Stimulated activated CD8-positive, alpha-beta memory T cell treated with anti-CD3 and anti-CD28 coated beads, Interleukin-12 subunit alpha, Interleukin-12 subunit beta, amount 100 ng/mL, for 24 hours (primary cell): ENCODE results near the gene ANKH.

Source experiments
- DNase-seq: peaks from one replicate; pipeline ENCODE4 v3.0.0-alpha.2; 2020; ENCODE audit errors: extremely low read depth

ANKH gene

DNA sequence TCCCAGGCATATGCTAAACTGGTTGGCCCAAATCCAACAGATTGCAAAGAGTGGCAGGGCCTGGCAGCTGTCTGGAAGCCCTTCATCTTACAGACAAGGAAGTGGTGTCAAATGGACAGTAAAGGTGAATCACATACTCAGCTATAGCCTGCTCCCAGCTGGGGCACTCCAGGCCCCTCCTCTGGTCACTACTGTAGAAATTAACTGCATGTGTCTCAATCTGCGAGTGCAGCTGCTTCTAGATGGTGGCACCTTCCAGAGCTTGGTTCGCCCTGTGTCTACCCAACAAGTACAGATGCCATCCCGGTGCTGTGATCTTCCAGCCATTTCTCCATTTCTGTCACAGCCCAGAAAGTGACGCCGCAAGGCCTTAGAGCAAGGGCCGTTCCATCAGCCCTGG lies 156.9 kb downstream of the ANKH start:
- no peak for DNase-seq

DNA sequence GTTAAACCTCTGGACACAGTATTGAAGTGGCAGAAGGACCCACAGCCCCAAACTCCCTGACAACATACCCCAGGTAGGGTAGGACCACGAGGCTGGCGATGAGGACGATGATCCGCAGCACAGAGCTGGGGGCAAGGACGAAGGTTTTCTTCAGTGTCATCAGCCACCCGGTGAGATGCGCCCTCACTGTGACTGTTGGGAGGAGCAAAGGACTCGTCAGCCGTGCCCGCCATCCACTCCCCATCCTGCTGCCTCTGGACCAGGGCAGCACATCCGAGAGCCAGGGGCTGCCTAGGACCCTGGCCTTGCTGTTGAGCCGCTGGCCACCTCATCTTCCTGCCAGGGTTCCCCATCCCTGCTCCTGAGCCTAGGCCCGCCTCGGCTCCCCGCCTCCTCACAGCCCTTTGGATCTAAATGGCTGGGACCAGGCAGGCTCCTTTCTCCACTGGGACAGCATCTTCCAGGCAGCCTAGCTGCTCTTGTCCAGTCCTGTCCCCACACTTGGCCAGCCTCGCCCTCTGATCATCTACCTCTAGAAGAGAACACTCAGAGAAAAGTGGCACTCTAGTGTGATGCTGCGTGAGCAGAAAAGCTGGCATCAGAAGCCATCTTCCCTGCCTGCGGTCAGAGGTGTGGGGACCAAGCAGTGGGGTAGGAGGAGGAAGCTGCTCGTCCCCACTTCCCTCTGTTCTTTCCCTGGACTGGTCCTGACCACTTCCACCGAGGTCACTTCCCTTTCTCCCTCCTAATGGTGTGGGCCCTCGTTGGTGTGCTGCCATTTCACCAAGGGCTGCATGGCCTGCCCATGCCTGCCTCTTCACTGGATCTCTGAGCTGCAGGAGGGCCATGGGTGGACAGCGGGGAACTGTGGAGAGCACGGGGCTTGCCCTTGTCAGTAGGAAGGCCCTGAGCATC lies 157.8 kb downstream of the ANKH start:
- no peak for DNase-seq

DNA sequence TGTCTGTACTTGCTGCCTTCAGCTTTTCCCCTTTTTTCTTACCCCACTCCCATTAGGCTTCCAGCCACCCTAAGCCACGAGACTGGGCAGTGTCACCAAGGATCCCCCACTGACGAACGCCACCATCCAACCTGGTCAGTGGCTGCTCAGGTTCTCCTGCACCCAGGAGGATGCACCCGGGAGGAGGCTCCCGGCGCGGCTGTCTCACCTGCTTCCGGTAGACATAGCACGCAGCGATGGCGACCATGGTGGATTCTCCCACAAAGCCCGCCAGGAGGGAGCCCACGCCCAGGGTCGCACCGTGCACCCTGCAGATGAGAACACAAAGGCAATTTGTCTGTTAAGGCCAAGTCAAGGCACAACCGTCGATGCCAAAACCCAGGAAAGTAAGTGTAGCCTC lies 158.9 kb downstream of the ANKH start:
- DNase-seq: no peak

DNA sequence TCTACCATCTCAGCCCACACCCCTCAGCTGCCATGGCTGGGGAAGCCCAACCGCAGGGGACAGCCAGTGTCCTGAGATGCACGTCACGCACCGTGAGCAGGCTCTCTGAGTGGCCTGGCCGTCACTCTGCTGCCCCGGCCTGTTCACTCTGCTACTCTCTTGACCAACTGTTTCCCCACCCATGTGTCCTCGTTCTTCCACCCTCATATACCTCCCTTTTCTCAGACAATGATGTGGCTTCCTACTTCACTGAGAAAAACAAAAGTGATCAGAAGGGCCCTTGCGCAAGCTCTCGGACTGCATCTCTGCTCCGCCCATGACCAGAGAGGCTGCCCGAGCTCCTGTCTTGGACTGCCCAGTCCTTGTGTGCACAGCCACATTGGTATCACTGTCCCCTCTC lies 159.4 kb downstream of the ANKH start:
- no peak for DNase-seq

DNA sequence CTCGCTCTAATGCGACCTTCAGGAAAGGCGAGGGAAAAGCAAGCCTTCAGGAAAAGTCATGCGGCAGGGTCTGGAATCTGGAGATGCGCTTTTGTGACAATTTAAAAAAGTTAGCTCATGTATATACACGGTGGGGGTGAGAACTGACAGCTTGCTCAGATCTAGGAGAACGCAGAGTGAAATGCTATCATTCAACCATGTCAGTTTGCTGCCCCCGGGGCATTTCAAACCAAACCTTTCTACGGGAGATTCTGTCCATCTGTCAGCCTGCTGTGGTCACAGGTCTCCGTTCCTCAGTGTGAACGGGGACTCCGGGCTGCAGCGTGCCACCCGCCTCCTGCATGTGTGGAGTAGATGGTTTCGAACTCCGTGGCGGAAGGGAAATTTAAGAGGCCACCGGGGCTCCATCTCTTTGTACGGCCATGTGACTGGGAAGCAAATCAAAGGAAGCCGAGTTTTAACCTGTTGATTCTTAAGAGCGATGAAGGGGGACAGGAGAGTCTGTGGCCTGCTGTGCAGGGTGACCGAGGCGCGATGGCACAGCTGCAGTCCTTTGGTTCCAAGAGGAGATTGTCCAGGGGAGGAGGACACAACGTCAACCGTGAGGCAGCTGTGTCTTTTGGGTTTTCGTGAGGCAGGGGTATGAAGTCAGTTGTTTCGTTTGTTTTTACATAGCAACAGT lies 161.1 kb downstream of the ANKH start:
- no peak for DNase-seq

DNA sequence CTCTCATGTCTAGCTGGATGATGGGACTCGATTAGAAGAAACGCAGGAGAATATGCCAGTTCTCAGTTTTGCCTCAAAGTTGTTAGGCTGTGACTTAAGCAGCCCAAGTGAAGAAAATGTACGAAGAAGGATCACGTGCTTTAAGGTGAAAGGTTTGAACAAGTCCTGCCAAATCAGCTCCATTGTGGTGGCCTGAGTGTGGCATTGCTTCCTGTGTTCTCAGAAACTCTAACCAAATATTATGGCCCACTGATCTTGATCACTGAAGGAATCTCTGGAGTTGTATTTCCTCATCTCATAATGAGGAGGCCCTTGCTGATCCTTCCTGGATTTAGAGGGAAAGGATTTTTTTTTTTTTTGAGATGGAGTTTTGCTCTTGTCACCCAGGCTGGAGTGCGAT lies 163.0 kb downstream of the ANKH start:
- DNase-seq: no peak

DNA sequence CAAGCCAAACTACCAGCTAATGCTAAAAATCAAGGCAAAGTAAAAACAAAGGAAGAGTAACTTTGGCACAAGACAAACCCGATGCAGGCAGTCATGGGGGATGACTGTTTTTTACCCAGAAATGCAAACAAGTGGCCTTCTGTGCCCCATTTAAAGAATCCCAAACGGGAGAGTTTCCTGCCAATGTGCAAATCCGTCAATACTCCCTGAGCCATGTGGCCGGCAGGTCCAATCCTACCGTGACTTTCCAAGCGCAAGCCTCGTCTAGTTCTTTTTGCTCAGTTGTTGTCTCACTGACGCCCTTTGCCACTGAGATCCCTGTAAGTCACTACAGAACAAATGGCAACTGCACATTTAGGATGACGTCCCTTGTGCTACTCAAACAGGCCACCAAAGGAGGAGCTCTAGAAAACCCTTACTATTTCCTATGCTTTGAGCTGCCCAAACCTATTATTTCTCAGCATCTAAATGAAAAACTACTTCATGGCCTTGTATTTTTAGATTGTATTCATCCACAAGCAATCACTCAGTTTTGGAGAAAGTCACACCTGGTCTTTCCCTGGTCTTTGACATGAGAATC lies 163.7 kb downstream of the ANKH start:
- DNase-seq: no peak

DNA sequence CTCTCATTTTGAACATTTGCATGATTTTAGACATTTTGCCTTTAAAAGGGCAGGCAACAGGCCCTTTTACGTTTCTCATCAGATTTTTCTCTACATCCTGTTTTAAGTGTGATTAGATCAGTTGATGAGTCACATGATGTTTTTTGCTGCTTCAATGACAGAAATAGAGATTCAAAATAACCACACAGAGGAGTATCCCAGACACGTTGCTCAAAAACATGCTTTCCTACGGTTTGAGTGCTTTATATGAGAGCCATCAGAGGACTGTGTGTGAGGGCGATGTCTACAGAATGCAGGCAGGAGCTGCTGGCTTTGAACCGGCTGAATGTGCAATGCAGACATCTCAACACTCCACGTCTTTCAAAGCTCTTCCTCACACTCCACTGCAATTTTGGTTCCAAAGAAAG lies 165.0 kb downstream of the ANKH start:
- DNase-seq: no peak

DNA sequence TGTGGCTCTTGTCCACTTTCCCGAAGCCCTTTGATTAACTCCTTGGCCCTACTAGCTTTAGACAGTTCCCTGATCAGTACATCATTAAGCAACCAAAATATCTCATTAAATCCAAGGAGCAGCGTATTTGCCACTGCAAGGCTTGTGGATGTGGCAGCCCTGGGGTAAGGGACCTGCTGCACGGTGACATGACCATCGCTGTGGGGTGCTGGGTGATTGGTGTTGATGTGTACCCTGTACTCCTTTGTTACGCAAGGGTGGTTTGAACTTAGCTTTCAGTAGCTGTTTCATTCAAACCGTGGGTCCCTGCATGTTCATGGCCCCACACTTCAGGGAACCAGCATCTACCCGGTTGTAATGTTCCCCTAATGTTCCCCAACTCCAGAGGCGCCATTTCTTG lies 166.0 kb downstream of the ANKH start:
- DNase-seq: no peak

DNA sequence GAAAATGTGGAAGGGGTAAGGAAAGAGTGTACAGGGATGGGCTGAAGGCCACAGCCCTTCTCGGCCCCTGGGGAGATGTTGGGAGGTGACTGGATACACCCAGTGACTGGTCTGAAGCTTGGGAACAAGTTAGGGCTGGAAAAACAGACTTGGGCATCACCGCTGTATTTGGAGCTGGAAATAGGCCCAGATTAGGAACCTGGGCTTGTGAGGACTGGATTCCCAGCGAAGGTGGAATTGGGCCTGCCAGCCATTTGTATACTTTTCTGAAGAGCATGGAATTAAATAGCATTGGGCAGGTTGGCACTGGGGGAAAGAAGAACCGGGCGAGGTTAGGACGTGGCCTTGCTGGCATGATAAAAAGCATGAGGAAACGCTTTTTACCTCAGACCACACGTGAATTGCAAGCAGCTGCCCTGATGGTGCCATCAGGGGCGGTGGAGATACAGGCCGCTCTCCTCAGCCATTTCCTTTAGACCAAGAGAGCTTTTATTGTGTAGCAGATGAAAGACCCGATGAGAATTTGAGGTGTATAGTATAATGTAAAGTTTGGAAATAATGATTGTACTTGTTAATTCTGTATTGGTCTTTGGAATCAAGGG lies 169.2 kb downstream of the ANKH start:
- DNase-seq: no peak

DNA sequence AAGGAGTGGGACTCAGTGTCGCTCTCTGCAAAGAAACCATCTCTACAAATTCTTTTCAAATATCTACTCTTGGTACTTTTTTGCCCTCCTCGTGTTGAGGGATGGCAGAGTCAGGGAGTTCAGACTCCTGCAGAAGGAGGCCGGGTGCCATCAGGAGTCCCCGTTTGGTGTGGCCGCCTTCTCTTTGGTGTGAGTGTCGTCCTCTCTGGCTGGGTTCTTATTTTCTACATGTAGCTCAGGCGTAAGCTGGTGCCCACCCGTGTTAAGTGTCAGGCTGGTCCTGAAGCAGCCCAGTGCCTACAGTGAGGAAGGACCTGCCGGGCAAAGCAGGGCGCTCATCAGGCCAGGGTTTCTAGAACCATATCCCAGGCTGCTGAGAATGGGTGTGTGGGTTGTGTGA lies 170.0 kb downstream of the ANKH start:
- DNase-seq: no peak

DNA sequence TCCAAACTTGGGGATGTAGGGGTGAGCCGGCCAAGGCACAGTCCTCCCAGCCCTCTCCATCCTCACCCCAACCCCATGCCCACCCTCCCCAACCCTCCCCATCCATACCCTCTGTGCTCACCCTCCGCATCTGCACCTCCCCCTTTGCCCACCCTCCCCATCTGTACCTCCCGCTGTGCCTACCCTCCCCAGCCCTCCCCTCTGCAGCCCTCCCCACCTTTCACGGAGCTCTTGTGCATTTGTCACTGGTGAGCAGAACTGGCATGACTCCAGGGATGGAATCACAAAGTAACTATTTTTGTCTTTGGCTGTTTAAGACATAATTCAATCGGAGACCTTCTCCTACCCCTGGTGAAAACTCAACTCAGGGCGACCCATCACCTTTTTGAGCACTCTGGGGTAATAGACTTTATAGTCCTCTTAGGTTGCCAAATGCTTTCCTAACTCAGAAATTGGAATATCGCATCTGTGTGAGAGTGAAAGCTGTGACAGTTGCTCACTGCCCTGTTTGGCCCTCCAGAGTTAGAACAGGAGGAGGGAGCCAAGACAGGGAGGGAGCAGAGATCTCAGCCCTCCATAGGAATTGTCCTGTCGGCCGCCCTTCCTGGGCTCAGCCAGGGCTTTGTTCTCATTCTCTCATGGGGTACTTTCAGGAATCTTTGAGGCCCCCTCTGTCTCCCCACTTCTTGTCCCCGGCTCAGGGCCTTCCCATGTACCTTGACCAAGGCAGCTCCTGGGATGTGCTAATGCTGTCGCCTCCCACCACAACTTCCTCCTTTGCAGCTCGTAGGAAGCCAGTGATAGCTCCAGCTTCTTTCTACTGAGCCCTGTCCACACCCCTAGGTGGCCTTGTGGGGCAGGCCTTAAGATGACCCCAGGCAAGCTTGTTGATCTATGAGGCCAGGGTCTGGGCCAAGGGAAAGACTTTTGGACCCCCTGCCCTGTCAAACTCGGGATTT lies 170.8 kb downstream of the ANKH start:
- DNase-seq: no peak

DNA sequence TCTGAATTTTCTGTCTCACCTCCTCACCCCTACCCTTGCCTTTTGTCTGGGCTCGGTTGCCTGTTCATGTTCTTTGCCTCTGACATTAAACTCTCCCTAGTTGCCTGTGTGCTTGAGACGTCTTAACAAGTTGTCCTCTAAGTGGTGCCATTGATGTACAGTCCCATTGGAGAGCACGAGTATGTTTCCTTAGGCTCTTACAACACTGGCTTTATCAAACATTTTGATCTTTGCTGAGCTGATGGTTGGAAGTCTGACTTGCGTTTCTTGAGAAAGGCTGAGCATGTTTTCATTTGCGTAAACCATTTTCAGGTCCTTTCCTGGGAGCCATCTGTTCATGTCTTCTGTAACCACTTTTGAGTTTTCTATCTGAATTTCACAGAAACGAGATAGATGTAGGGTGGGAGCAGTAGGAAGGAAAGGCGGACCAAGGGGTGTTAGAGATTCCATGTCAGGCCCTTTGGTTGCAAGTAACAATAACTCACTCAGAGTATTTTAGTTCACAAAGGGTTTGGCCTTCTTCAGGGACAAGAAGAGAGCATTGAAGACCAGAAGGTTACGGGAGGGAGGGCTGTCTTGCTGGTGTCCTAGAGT lies 171.7 kb downstream of the ANKH start:
- no peak for DNase-seq

DNA sequence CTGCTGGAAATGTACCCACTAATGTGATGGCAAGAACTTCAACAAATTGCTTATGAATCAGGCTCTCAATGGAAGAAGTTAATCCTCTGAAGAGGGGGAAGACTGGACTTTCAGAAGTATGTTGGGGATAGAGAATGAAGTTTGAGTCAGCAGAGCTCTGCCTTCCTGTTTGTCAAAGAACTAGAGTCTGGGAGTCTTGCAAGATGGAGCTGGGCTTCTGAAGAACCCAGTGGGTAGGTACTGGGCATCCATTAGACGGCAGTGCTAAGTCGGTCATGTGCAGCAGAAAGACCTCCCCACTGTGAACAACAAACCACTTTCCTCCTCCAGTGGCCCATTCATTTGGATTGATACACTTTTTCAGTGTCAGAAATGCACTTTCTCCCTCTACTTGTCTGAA lies 172.4 kb downstream of the ANKH start:
- no peak for DNase-seq

DNA sequence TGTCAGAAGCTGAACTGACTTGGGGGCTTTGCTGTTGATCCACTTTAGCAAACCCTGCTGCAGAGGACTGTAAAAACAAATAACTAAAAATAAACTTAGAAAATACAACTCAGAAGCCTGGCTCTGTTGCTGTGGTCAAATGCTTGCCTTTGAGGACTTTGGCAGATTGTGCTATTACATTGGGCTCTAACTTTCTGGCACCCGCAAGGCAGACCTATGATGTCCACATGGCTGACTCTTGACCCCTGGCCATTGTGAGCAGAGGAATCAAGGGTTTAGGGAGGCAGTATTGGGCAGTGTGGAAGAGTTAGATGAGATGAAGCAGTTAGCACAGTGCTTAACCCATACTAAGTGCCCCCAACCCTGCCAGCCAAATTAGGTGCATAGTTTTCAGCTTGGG lies 173.1 kb downstream of the ANKH start:
- DNase-seq: no peak

DNA sequence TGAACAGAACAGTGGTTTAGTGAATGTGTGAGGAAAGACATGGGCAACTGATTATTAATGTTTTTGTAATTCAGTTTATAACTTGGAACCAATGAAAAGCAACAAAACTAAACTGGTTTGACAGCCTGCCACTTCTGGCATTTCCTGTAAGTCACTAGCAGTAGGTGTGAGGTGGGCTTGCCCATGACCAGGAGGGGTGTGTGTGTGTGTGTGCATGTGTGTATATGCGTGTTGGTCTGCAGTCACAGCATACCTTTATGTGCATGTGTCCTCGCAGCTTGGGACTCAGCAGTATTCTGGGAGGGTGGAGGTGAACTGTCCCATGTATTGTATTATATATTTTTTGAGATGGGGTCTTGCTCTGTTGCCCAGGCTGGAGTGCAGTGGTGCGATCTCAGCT lies 174.7 kb downstream of the ANKH start:
- DNase-seq: no peak

DNA sequence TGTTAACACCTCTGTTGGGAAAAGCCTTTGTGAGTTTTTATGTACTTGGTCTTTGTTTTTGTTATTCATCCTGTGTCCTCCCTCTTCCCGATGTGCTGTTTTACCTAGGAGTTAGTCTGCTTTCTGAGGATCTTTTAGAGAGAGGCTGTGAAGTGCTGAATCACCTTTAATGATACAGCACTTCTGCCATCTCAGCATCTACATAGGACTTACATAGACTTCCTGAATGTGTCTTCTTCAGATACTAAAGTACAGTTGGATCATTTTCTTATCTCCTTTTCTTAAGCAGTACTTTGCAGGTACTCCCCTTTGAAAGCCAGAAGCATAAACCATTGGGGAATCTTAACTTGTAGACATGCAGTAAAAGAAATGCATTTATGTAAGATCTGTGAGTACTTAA lies 175.5 kb downstream of the ANKH start:
- DNase-seq: no peak

DNA sequence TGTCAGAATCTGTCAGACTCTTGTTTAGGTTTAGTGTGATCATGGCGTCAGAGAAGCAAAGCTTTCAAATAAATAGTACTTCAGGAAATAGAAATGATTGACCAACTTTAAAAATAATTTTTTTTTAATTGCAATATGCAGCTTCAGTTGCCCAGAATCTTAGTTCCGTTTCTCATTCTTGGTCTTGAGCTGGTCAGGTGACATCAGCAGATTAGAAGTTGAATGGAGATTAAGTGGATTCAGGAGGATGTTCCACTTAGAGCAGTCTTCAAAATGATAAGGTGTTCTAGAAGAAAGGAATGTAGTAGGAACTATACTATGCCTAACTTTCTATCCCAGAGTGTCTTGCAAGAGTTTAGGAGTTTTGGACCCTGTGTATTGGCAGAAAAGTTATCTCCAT lies 176.4 kb downstream of the ANKH start:
- DNase-seq: no peak

DNA sequence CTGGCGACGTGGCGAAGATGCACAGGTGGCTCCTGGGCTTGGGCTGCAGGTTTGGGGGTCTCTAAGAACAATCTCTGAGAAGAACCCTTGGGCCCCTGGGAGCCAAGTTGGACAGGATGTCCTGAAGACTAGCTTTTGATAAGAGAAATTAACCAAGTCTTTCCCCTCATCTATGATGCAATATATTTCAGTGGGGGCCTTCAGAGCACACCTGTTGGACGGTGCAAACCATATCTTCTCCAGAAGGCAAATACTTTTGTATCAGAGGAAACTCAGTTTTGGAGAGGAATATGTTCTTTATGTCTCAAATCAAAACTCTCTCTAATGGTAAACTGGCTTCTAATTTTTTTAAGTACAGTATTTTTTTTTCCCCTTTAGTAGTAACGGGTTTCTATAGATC lies 178.5 kb downstream of the ANKH start:
- no peak for DNase-seq

DNA sequence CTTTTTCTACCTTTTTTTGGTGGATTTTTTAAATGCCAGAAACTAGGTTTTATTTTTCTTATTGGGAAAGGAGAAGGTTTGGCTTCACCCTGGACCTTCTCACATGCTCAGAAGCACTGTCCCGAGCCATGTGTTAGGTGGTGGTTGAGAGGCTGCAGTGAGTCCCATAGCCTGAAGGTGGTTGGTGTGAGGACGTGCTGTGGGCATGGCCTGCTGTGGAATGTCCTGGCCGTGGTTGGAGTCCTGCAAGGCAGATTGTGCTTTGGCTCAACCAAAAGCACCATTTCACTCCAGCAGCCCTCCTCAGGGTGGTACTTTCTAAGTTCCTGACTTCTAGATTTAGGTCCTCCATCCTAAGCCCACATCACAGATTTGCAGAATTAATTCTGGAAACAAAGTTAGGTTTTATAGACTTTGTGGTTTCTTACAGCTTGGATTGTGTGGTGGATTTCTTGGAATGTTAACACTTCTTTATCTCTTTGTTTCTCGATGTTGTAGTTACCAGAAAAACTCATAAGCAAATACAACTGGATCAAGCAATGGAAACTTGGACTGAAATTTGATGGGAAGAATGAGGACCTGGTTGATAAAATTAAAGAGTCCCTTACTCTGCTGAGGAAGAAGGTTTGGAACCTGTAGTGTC lies 184.4 kb downstream of the ANKH start:
- DNase-seq: no peak

DNA sequence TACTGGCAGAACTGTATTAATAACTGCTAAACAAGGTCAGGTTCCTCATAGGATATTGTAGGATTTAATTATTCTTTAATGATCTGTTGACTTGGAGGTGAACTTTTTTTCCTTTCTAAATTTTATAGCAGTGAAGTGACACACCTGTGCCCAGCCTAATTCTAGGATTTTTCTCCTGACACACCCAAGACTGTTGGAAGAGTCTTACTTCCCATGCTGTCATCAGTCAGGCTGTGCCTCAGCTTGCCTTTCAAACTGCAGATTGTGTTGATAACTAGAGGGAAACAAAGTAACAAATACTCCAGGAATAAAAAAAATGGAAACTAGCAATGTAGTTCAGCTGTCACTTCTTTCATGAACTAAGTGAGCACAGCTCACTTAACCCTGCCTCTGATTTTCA lies 185.1 kb downstream of the ANKH start:
- no peak for DNase-seq
